ENCODE measurements around the gene TFCP2L1. TPM values are rescaled to one million over a fixed set of nuclear protein-coding genes. Genes with fewer than 3 reads are reported as not detected.
"Not testable (repeated sequence)": the region's sequence is repeated elsewhere in the genome, so short reads cannot be mapped to it uniquely, and the experiment has no call there.

TFCP2L1 gene
- total RNA-seq, 4 donors from 2014 or later, result 0.20 to 0.63 (median 0.41) TPM

- H3K4me3 ChIP-seq, result no peak overlapping the region
- H3K27ac ChIP-seq, result no peak overlapping the region
- H3K4me1 ChIP-seq, result no peaks in the 10 kb centered on the region
- H3K27me3 ChIP-seq, result no peaks in the 10 kb centered on the region
- TF ChIP-seq EP300 (IDR thresholded peaks at IDR 0.05), result no peak
- TF ChIP-seq POLR2A (IDR thresholded peaks at IDR 0.05), result no peak
- TF ChIP-seq, protein P1, sequence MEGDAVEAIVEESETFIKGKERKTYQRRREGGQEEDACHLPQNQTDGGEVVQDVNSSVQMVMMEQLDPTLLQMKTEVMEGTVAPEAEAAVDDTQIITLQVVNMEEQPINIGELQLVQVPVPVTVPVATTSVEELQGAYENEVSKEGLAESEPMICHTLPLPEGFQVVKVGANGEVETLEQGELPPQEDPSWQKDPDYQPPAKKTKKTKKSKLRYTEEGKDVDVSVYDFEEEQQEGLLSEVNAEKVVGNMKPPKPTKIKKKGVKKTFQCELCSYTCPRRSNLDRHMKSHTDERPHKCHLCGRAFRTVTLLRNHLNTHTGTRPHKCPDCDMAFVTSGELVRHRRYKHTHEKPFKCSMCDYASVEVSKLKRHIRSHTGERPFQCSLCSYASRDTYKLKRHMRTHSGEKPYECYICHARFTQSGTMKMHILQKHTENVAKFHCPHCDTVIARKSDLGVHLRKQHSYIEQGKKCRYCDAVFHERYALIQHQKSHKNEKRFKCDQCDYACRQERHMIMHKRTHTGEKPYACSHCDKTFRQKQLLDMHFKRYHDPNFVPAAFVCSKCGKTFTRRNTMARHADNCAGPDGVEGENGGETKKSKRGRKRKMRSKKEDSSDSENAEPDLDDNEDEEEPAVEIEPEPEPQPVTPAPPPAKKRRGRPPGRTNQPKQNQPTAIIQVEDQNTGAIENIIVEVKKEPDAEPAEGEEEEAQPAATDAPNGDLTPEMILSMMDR (IDR thresholded peaks at IDR 0.05), result no peak
- no peak for DNase-seq (ENCODE audit: low spot score in 2 of 2)
- 28 to 44% methylated on average over 2 of the region's 2 CpGs for WGBS, 2 donors
- H3K36me3 ChIP-seq, result no peaks in the 10 kb centered on the region
- no peaks in the 10 kb centered on the region for H3K9me3 ChIP-seq
Observed at GRCh38 chr2:121303531-121304263, 18.7 kb upstream of the TFCP2L1 start.

- not testable (repeated sequence) for H3K9me3 ChIP-seq; H3K27ac ChIP-seq; H3K4me3 ChIP-seq; H3K4me1 ChIP-seq; H3K27me3 ChIP-seq; DNase-seq (ENCODE audit: low spot score in 2 of 2); H3K36me3 ChIP-seq
Observed at GRCh38 chr2:121301190-121301589, 16.2 kb upstream of the TFCP2L1 start.

GRCh38 chr2:121298476-121298875 lies 13.5 kb upstream of the TFCP2L1 start:
- H3K4me1 ChIP-seq, result no peaks in the 10 kb centered on the region
- no peaks in the 10 kb centered on the region for H3K36me3 ChIP-seq
- H3K27me3 ChIP-seq, result no peaks in the 10 kb centered on the region
- 92 to 95% methylated on average over 12 of the region's 12 CpGs for WGBS, 2 donors
- H3K4me3 ChIP-seq, result no peak overlapping the region
- no peak overlapping the region for H3K27ac ChIP-seq
- DNase-seq (ENCODE audit: low spot score in 2 of 2), result no peak
- TF ChIP-seq POLR2A (IDR thresholded peaks at IDR 0.05) (no peak), EP300 (IDR thresholded peaks at IDR 0.05) (no peak)
- TF ChIP-seq, protein P1 (IDR thresholded peaks at IDR 0.05), result no peak
- no peaks in the 10 kb centered on the region for H3K9me3 ChIP-seq

- not testable (repeated sequence) for H3K27ac ChIP-seq; DNase-seq (ENCODE audit: low spot score in 2 of 2); H3K27me3 ChIP-seq; H3K4me1 ChIP-seq; H3K9me3 ChIP-seq; H3K4me3 ChIP-seq; H3K36me3 ChIP-seq
- 87 to 92% methylated on average over 5 of the region's 5 CpGs for WGBS, 2 donors
Observed at GRCh38 chr2:121297866-121298265, 12.9 kb upstream of the TFCP2L1 start.

- H3K4me3 ChIP-seq, result no peak overlapping the region
- no peaks in the 10 kb centered on the region for H3K9me3 ChIP-seq
- 45 to 50% methylated on average over 9 of the region's 9 CpGs for WGBS, 2 donors
- no peak for TF ChIP-seq POLR2A (IDR thresholded peaks at IDR 0.05)
- TF ChIP-seq, protein P1 (IDR thresholded peaks at IDR 0.05), result peak in 4 of 5 experiments; percentile 15 to 24 (median 19)
- H3K27ac ChIP-seq, result no peak overlapping the region
- no peak for DNase-seq (ENCODE audit: low spot score in 2 of 2)
- H3K36me3 ChIP-seq, result no peaks in the 10 kb centered on the region
- no peaks in the 10 kb centered on the region for H3K4me1 ChIP-seq
- no peaks in the 10 kb centered on the region for H3K27me3 ChIP-seq
Observed at GRCh38 chr2:121297217-121297830, 12.3 kb upstream of the TFCP2L1 start.

DNA sequence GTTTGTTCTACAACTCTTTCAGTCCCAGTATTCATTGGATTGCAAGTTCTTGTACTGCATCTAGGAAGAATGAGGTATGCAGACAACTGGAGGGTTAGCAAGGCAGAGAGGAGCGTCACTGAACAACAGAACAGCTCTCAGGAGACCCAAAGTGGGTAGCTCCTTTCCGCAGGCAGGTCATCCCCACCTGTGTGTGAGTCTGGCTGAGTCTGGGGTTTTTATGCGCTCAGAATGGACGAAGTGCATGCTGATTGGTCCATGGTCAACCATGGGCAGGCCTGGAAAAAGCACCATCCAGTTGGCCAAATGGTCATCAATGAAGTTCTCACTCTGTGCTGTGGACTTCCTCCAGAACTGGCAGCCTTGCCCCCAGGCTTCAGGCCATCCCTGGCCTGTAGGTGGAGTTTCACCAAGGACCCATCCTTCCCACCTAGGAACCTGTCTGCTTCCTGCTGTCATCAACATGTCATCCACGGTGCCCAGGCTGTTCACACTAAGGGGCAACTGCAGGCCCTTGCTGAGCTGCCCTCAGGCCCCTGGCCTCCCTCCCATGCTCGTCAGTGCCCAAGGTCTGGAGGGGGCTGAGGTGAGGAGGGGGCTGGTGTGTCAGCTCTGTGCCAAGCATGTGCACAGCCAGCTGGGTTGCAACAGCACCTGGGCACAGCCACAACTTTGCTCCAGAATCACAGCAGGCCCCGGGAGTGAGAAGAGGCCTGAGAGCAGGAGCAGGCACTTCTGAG lies 11.1 kb upstream of the TFCP2L1 start:
- Histone ChIP-seq H3K9me3 (no peaks in the 10 kb centered on the region), H3K4me1 (no peaks in the 10 kb centered on the region), H3K27ac (no peak overlapping the region), H3K4me3 (no peak overlapping the region), H3K36me3 (no peaks in the 10 kb centered on the region), H3K27me3 (no peaks in the 10 kb centered on the region)
- TF ChIP-seq POLR2A (IDR thresholded peaks at IDR 0.05) (no peak), EP300 (IDR thresholded peaks at IDR 0.05) (no peak)
- TF ChIP-seq, protein P1 (IDR thresholded peaks at IDR 0.05), result no peak
- WGBS, 2 donors, result 88 to 91% methylated on average over 6 of the region's 7 CpGs
- DNase-seq (ENCODE audit: low spot score in 2 of 2), result no peak
